WTC11 (cell line): ENCODE results near the gene FGR.

Experiments used
- CBFB ChIP-seq: sonication (generic); formaldehyde crosslinking; IDR thresholded peaks from 2 replicates; pipeline ENCODE4 v1.8.1; 2022; ENCODE audit warnings: mild to moderate bottlenecking, low read depth, missing genetic modification reagents
- CREM ChIP-seq: sonication (generic); formaldehyde crosslinking; IDR thresholded peaks from 2 replicates; pipeline ENCODE4 v1.8.1; 2022; ENCODE audit warnings: mild to moderate bottlenecking, missing genetic modification reagents, moderate library complexity
- FOXP1 ChIP-seq: sonication (generic); formaldehyde crosslinking; IDR thresholded peaks from 2 replicates; pipeline ENCODE4 v1.8.0; 2022; ENCODE audit warnings: missing genetic modification reagents, mild to moderate bottlenecking, moderate library complexity, borderline replicate concordance
- JUN ChIP-seq: sonication (generic); formaldehyde crosslinking; IDR thresholded peaks from 2 replicates; pipeline ENCODE4 v1.8.0; 2023; ENCODE audit warnings: mild to moderate bottlenecking, missing genetic modification reagents
- MXD4 ChIP-seq: fragments of 250-450 bp; sonication (Bioruptor Pico); IDR thresholded peaks from 2 replicates; pipeline ENCODE4 v1.8.0; 2021; ENCODE audit warnings: mild to moderate bottlenecking, moderate library complexity, borderline replicate concordance
- NFYB ChIP-seq: sonication (generic); formaldehyde crosslinking; conservative IDR thresholded peaks from 2 replicates; pipeline ENCODE4 v1.8.0; 2022; ENCODE audit warnings: low read depth, missing genetic modification reagents
- SMAD3 ChIP-seq: sonication (generic); formaldehyde crosslinking; IDR thresholded peaks from 2 replicates; pipeline ENCODE4 v1.8.0; 2022; ENCODE audit warnings: missing genetic modification reagents, mild to moderate bottlenecking, borderline replicate concordance
- SOX15 ChIP-seq: fragments of 250-450 bp; sonication (Bioruptor Pico); IDR thresholded peaks from 2 replicates; pipeline ENCODE4 v1.9.0; 2021; ENCODE audit warnings: mild to moderate bottlenecking
- USF1 ChIP-seq: sonication (generic); formaldehyde crosslinking; IDR thresholded peaks from 2 replicates; pipeline ENCODE4 v1.8.0; 2022; ENCODE audit warnings: mild to moderate bottlenecking, missing genetic modification reagents
- ZNF263 ChIP-seq: sonication (generic); formaldehyde crosslinking; IDR thresholded peaks from 2 replicates; pipeline ENCODE4 v1.8.1; 2022; ENCODE audit warnings: low read depth, mild to moderate bottlenecking, moderate library complexity, missing genetic modification reagents
- ZNF416 ChIP-seq: fragments of 250-450 bp; sonication (Bioruptor Pico); IDR thresholded peaks from 2 replicates; pipeline ENCODE4 v1.9.0; 2021; ENCODE audit warnings: mild to moderate bottlenecking, inconsistent platforms
- TF ChIP-seq, protein P1 (sequence below): fragments of 200-600 bp; IDR thresholded peaks from 2 replicates; pipeline ENCODE4 v1.8.0; 2022; ENCODE audit warnings: antibody characterized with exemption

- TF ChIP-seq CBFB (CRISPR knock-in tag) (no peak), CREM (CRISPR knock-in tag) (no peak), NFYB (CRISPR knock-in tag) (no peak), SMAD3 (no peak), ZNF263 (CRISPR knock-in tag) (no peak), MXD4 (CRISPR knock-in tag) (no peak), ZNF416 (no peak), JUN (no peak), FOXP1 (CRISPR knock-in tag) (no peak), SOX15 (CRISPR knock-in tag) (no peak), USF1 (CRISPR knock-in tag) (no peak)
- TF ChIP-seq, protein P1, sequence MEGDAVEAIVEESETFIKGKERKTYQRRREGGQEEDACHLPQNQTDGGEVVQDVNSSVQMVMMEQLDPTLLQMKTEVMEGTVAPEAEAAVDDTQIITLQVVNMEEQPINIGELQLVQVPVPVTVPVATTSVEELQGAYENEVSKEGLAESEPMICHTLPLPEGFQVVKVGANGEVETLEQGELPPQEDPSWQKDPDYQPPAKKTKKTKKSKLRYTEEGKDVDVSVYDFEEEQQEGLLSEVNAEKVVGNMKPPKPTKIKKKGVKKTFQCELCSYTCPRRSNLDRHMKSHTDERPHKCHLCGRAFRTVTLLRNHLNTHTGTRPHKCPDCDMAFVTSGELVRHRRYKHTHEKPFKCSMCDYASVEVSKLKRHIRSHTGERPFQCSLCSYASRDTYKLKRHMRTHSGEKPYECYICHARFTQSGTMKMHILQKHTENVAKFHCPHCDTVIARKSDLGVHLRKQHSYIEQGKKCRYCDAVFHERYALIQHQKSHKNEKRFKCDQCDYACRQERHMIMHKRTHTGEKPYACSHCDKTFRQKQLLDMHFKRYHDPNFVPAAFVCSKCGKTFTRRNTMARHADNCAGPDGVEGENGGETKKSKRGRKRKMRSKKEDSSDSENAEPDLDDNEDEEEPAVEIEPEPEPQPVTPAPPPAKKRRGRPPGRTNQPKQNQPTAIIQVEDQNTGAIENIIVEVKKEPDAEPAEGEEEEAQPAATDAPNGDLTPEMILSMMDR: no peak
These were observed 15.2 kb upstream of the FGR start for GRCh38 chr1:27650171-27650538.
